Ascending aorta (tissue), 2 donors: ENCODE measurements around the gene TSPAN12. TPM values are rescaled to one million over a fixed set of nuclear protein-coding genes. Genes with fewer than 3 reads are reported as not detected.

Source experiments
- DNase-seq, 2 donors: peaks; one replicate each; pipeline ENCODE4 v3.0.0-alpha.2; 2019; ENCODE audit warnings: low spot score in 2 of 2
- H3K27ac ChIP-seq, 2 donors: fragments of 200-600 bp; sonication (generic); one replicate each; pipeline ENCODE4 v1.5.1; 2016 to 2017; ENCODE audit warnings: mild to moderate bottlenecking in 1 of 2
- H3K27me3 ChIP-seq: fragments of 200-600 bp; sonication (generic); one replicate; pipeline ENCODE4 v1.5.1; 2017
- H3K36me3 ChIP-seq, 2 donors: fragments of 200-600 bp; sonication (generic); one replicate each; pipeline ENCODE4 v1.5.1; 2016
- H3K4me1 ChIP-seq, 2 donors: fragments of 200-600 bp; sonication (generic); one replicate each; pipeline ENCODE4 v1.5.1; 2016 to 2017; ENCODE audit warnings: mild to moderate bottlenecking in 1 of 2
- H3K4me3 ChIP-seq, 2 donors: fragments of 200-600 bp; sonication (generic); one replicate each; pipeline ENCODE4 v1.5.1; 2016 to 2017; ENCODE audit warnings: mild to moderate bottlenecking in 1 of 2
- H3K9me3 ChIP-seq, 2 donors: fragments of 200-600 bp; sonication (generic); one replicate each; pipeline ENCODE4 v1.5.1; 2016
- intact Hi-C: fragments of 100-400 bp; cut with DNase I; formaldehyde crosslinking; loops from one replicate; pipeline ENCODE4 v1.15.1; 2023
- total RNA-seq: library from RNA; depleted of rRNA; stranded (reverse); fragments of >200 nt; gene quantifications from one replicate; pipeline ENCODE4 v1.1.0, GENCODE V29; 2016
- TF ChIP-seq, protein P1 (sequence below), 3 experiments: fragments of 200-600 bp in 2 of 3; fragments of 450-650 bp in 1 of 3; sonication (generic) in 2 of 3; IDR thresholded peaks; one replicate each; pipeline ENCODE4 v1.5.1; 2016 to 2019; ENCODE audit warnings: antibody characterized with exemption in 3 of 3, mild to moderate bottlenecking in 1 of 3, moderate library complexity in 1 of 3

Gene TSPAN12
- total RNA-seq, 1 donor from 2014 or later: 28.9 TPM

DNA sequence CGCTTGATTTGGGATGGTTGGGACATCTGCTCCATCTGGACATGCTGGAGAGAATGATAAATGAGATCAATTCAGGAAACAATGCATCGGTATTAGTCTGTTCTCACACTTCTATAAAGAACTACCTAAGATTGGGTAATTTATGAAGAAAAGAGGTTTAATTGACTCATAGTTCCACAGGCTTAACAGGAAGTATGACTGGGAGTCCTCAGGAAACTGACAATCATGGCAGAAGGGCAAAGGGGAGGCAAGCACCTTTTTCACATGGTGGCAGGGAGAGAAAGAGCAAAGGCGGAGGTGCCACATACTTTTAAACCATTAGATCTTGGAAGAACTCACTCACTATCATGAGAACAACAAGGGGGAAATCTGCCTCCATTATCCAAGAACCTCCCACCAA, 16.8 kb upstream of the TSPAN12 start:
- no peak overlapping the region for H3K27ac ChIP-seq
- no peaks in the 10 kb centered on the region for H3K27me3 ChIP-seq
- H3K36me3 ChIP-seq: no peaks in the 10 kb centered on the region
- H3K4me3 ChIP-seq: no peak overlapping the region
- intact Hi-C loops: no loop called here
- no peaks in the 10 kb centered on the region for H3K9me3 ChIP-seq
- no peaks in the 10 kb centered on the region for H3K4me1 ChIP-seq
- TF ChIP-seq, protein P1, sequence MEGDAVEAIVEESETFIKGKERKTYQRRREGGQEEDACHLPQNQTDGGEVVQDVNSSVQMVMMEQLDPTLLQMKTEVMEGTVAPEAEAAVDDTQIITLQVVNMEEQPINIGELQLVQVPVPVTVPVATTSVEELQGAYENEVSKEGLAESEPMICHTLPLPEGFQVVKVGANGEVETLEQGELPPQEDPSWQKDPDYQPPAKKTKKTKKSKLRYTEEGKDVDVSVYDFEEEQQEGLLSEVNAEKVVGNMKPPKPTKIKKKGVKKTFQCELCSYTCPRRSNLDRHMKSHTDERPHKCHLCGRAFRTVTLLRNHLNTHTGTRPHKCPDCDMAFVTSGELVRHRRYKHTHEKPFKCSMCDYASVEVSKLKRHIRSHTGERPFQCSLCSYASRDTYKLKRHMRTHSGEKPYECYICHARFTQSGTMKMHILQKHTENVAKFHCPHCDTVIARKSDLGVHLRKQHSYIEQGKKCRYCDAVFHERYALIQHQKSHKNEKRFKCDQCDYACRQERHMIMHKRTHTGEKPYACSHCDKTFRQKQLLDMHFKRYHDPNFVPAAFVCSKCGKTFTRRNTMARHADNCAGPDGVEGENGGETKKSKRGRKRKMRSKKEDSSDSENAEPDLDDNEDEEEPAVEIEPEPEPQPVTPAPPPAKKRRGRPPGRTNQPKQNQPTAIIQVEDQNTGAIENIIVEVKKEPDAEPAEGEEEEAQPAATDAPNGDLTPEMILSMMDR (IDR thresholded peaks at IDR 0.05): no peak
- DNase-seq: no peak

DNA sequence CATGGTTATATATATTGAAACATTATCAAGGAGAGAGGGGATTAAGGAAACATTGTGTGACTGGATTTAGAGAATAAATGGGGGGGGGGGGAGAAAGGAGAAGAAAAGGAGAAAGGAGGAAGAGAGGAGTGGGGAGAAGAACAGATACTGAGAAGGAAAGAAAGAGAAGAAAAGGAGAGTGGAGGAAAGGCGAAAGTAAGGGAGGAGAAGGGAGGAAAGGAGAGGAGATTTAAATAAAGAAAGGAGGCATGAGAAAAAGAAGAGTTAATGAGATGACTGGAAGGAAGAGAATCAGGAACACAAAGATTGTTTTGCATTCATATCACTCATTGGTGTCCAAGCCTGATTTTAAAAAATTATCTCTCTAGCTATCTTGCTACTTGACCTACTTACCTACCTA, 16.1 kb upstream of the TSPAN12 start:
- Histone ChIP-seq H3K4me3 (no peak overlapping the region), H3K9me3 (no peaks in the 10 kb centered on the region), H3K27ac (no peak overlapping the region), H3K4me1 (no peaks in the 10 kb centered on the region), H3K36me3 (no peaks in the 10 kb centered on the region), H3K27me3 (no peaks in the 10 kb centered on the region)
- DNase-seq: no peak
- TF ChIP-seq, protein P1 (IDR thresholded peaks at IDR 0.05): no peak
- intact Hi-C loops: no loop called here

DNA sequence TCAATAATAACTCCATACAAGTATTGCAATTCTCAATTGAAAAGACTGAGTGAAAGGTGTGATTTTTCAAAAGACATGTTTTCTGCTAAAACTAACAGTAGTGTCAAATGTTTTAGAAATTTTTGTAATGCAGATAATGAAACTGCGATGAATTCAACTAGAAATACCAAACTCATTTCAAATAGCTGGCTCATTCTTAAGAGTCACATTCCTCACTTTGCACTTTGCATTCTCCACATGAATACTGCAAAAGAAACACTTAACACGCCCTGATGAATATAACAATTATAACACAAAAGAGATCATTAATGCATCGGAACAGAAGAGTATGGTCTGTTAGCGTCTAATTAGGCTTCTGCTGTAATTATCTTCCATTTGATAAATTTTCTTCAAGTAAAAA, 15.5 kb upstream of the TSPAN12 start:
- no peak for DNase-seq
- intact Hi-C loops: no loop called here
- H3K9me3 ChIP-seq: no peaks in the 10 kb centered on the region
- no peaks in the 10 kb centered on the region for H3K4me1 ChIP-seq
- H3K27me3 ChIP-seq: no peaks in the 10 kb centered on the region
- H3K36me3 ChIP-seq: no peaks in the 10 kb centered on the region
- no peak overlapping the region for H3K4me3 ChIP-seq
- TF ChIP-seq, protein P1 (IDR thresholded peaks at IDR 0.05): no peak
- H3K27ac ChIP-seq: no peak overlapping the region

DNA sequence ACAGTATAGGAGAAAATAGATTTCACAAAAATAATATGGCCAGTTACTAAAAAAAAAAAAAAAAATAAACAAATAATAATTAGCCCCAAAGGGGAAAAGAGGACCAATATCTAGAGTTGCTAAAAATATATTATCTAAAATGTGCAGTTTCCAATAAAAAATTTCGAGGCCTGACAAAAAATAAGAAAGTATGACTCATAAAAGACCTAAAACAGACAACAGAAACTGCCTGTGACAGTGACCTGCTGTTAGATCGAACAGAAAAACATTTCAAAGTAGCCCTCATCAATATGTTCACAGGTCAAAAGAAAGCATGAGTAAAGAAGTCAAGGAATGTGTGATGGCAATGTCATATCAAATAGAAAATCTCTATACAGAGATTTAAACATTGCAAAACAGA, 11.8 kb upstream of the TSPAN12 start:
- Histone ChIP-seq H3K4me3 (no peak overlapping the region), H3K4me1 (no peaks in the 10 kb centered on the region), H3K9me3 (no peaks in the 10 kb centered on the region), H3K36me3 (no peaks in the 10 kb centered on the region), H3K27ac (no peak overlapping the region), H3K27me3 (no peaks in the 10 kb centered on the region)
- intact Hi-C loops: no loop called here
- no peak for DNase-seq
- TF ChIP-seq, protein P1 (IDR thresholded peaks at IDR 0.05): no peak

DNA sequence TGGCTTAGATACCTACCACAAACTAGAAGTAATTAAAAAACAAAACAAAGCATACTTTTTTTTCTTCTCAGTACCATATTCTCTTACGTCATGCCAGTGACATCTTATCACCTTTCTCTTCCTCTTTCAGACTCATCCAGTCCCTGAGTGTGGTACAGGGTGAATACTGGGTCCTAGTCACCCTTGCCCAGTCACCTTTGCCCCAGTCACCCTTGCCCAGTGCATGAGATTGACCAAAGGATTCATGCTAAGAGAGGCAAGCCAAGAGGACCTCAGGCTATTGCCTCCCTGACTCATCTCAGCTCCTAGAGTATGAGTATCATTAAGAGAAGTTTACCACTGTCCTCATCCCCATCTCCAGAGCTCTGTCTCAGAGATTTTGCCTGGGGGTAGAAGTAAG, 10.0 kb upstream of the TSPAN12 start:
- no peaks in the 10 kb centered on the region for H3K36me3 ChIP-seq
- H3K4me3 ChIP-seq: no peak overlapping the region
- no peaks in the 10 kb centered on the region for H3K4me1 ChIP-seq
- no peaks in the 10 kb centered on the region for H3K9me3 ChIP-seq
- TF ChIP-seq, protein P1 (IDR thresholded peaks at IDR 0.05): no peak
- H3K27me3 ChIP-seq: no peaks in the 10 kb centered on the region
- intact Hi-C loops: no loop called here
- no peak for DNase-seq
- H3K27ac ChIP-seq: no peak overlapping the region
